Endothelial cell of umbilical vein (primary cell): Measurements from ENCODE around the gene DPH7. TPM values are rescaled to one million over a fixed set of nuclear protein-coding genes. Genes with fewer than 3 reads are reported as not detected.

ENCODE experiments used
- BruUV-seq: library from RNA; stranded (reverse); fragments of 400-500 nt; replicated peaks from 2 replicates; lab custom pipeline; 2021; lab: Mats Ljungman, UMichigan
- CTCF ChIA-PET: fragments of 300-600, 350-600 bp; sonication (Branson Sonifier 250); formaldehyde crosslinking; loops from one replicate; lab custom pipeline; 2021; ENCODE audit warnings: antibody characterized with exemption, inconsistent platforms; lab: Charles Lee
- POLR2A ChIA-PET: fragments of 300-600, 350-600 bp; sonication (Branson Sonifier 250); formaldehyde crosslinking; loops from one replicate; lab custom pipeline; 2021; ENCODE audit warnings: antibody characterized with exemption, inconsistent platforms; lab: Charles Lee
- DNase-seq: peaks from one replicate; pipeline ENCODE4 v3.0.0-alpha.2; 2011; ENCODE audit warnings: low read depth, low spot score
- FAIRE-seq: peaks from 2 replicates; lab custom pipeline; 2011; peaks lifted over from hg19 to GRCh38; lab: Jason Lieb, UNC
- H2AFZ ChIP-seq: 2 replicates; pipeline ENCODE4 v1.6.0; 2012; ENCODE audit warnings: low read depth, low read length, control low read depth, inconsistent platforms
- H3K27ac ChIP-seq: 2 replicates; pipeline ENCODE4 v1.5.1; 2011; ENCODE audit warnings: low read depth, mild to moderate bottlenecking, control low read depth, low read length, moderate library complexity; ENCODE audit not compliant: insufficient read depth
- H3K27me3 ChIP-seq, 2 experiments: 2 replicates each; pipeline versions ENCODE4 v1.6.0 to v1.6.1; 2011; ENCODE audit warnings: low read length in 2 of 2, mixed read lengths in 1 of 2; ENCODE audit not compliant: control insufficient read depth in 2 of 2, insufficient read depth in 2 of 2
- H3K36me3 ChIP-seq, 2 experiments: 2 replicates in 1 of 2; 3 replicates in 1 of 2; pipeline ENCODE4 v1.5.1; 2011; ENCODE audit warnings: low read length in 2 of 2, mild to moderate bottlenecking in 1 of 2, moderate library complexity in 1 of 2; ENCODE audit not compliant: control insufficient read depth in 2 of 2, insufficient read depth in 2 of 2; ENCODE audit errors: extremely low read depth in 1 of 2
- H3K4me1 ChIP-seq: 3 replicates; pipeline ENCODE4 v1.5.1; 2011; ENCODE audit warnings: mild to moderate bottlenecking, low read length; ENCODE audit not compliant: control insufficient read depth, insufficient read depth; ENCODE audit errors: extremely low read depth
- H3K4me2 ChIP-seq: 2 replicates; pipeline ENCODE4 v1.6.1; 2011; ENCODE audit warnings: low read length, control low read depth, mixed read lengths; ENCODE audit not compliant: insufficient read depth
- H3K4me3 ChIP-seq, 3 experiments: fragments of 200-600 bp in 1 of 3; sonication (generic), shearing (Covaris generic) in 1 of 3; replicated peaks in 1 of 3; 2 replicates each; pipeline ENCODE4 v1.5.1; 2011 to 2016; ENCODE audit warnings: control low read depth in 3 of 3, low read length in 3 of 3, mild to moderate bottlenecking in 2 of 3, inconsistent platforms in 1 of 3, low read depth in 1 of 3, moderate library complexity in 1 of 3; ENCODE audit not compliant: insufficient read depth in 1 of 3
- H3K79me2 ChIP-seq: 2 replicates; pipeline ENCODE4 v1.6.0; 2012; ENCODE audit warnings: low read length, inconsistent platforms; ENCODE audit not compliant: control insufficient read depth, insufficient read depth
- H3K9ac ChIP-seq: replicated peaks from 2 replicates; pipeline ENCODE3; 2011; ENCODE audit warnings: low read length, control low read depth; ENCODE audit not compliant: insufficient read depth; ENCODE audit errors: extremely low read depth
- H3K9me1 ChIP-seq: replicated peaks from 3 replicates; pipeline ENCODE4 v1.6.0; 2011; ENCODE audit warnings: mild to moderate bottlenecking, low read length; ENCODE audit not compliant: control insufficient read depth, insufficient read depth; ENCODE audit errors: extremely low read depth
- H3K9me3 ChIP-seq: replicated peaks from 2 replicates; pipeline ENCODE4 v1.5.1; 2012; ENCODE audit warnings: low read length, inconsistent platforms; ENCODE audit not compliant: control insufficient read depth, insufficient read depth
- H4K20me1 ChIP-seq: replicated peaks from 2 replicates; pipeline ENCODE3; 2011; ENCODE audit warnings: mild to moderate bottlenecking, low read length; ENCODE audit not compliant: control insufficient read depth, insufficient read depth; ENCODE audit errors: extremely low read depth
- CTCF ChIP-seq, 2 donors: IDR thresholded peaks; 1 replicate in 1 of 2; 2 replicates in 1 of 2; pipeline ENCODE4 v1.5.1; 2011; ENCODE audit warnings: low read length in 2 of 2, mild to moderate bottlenecking in 2 of 2, moderate library complexity in 2 of 2, control low read depth in 1 of 2, inconsistent platforms in 1 of 2, low read depth in 1 of 2; ENCODE audit not compliant: insufficient read depth in 1 of 2; ENCODE audit errors: extremely low read depth in 1 of 2
- EZH2 ChIP-seq: IDR thresholded peaks from 2 replicates; pipeline ENCODE4 v1.6.1; 2012; ENCODE audit warnings: borderline replicate concordance, low read depth, mild to moderate bottlenecking, moderate library complexity, low read length, inconsistent platforms; ENCODE audit not compliant: severe bottlenecking
- FOS ChIP-seq: IDR thresholded peaks from 2 replicates; pipeline ENCODE4 v1.6.1; 2011; ENCODE audit warnings: mild to moderate bottlenecking, low read length, moderate library complexity, borderline replicate concordance; ENCODE audit not compliant: insufficient read depth
- GATA2 ChIP-seq: IDR thresholded peaks from 2 replicates; pipeline ENCODE4 v1.7.0; 2011; ENCODE audit warnings: low read depth, mild to moderate bottlenecking, moderate library complexity, mixed read lengths, low read length; ENCODE audit not compliant: insufficient read length, insufficient read depth
- JUN ChIP-seq: IDR thresholded peaks from 2 replicates; pipeline ENCODE4 v1.6.1; 2011; ENCODE audit warnings: borderline replicate concordance, low read depth; ENCODE audit not compliant: insufficient read length, insufficient read depth
- MAX ChIP-seq: IDR thresholded peaks from 2 replicates; pipeline ENCODE4 v1.6.1; 2011; ENCODE audit not compliant: insufficient read depth, insufficient read length
- MYC ChIP-seq: IDR thresholded peaks from one replicate; pipeline ENCODE4 v1.6.1; 2011; ENCODE audit warnings: mild to moderate bottlenecking, low read depth, low read length
- POLR2A ChIP-seq: IDR thresholded peaks from 2 replicates; pipeline ENCODE4 v1.6.1; 2012; ENCODE audit warnings: low read depth, mild to moderate bottlenecking, control low read depth, low read length
- POLR2AphosphoS5 ChIP-seq: IDR thresholded peaks from 2 replicates; pipeline ENCODE4 v1.6.1; 2012; ENCODE audit warnings: low read depth, mild to moderate bottlenecking, control low read depth, low read length, moderate library complexity; ENCODE audit not compliant: insufficient read depth
- dilution Hi-C: fragments of 300-500 bp; cut with MboI; formaldehyde crosslinking; loops from one replicate; pipeline ENCODE4 v1.15.0; 2019; ENCODE audit warnings: low sequenced_read_pairs; ENCODE audit not compliant: extremely low pct_ligation_motif_present
- intact Hi-C: fragments of 100-400 bp; cut with micrococcal nuclease; formaldehyde crosslinking; loops from one replicate; pipeline ENCODE4 v1.10.0; 2022
- polyA plus RNA-seq, 4 experiments: library from polyadenylated mRNA; depleted of rRNA in 3 of 4; stranded (reverse) in 3 of 4; unstranded in 1 of 4; fragments of >200 nt; gene quantifications; 2 replicates each; pipeline versions ENCODE4 v1.2.1 to v1.2.3, GENCODE V29; 2011 to 2012; ENCODE audit warnings: missing spikeins in 1 of 4
- total RNA-seq: library from RNA; stranded (reverse); gene quantifications from 2 replicates; pipeline ENCODE4 v1.2.3, GENCODE V29; 2021

DPH7 gene
- total and polyA plus RNA-seq, 2 donors (not counting 3 experiments of a cell fraction or from before 2014, with no cell fraction given), result 41.8 to 43.2 TPM

- H3K9me1 ChIP-seq, result no peaks in the 10 kb centered on the region
- peaks cover 13 to 33% of the 10 kb centered on the region in 2 experiments for H3K36me3 ChIP-seq
- H3K9ac ChIP-seq, result no peak overlapping the region
- no peak overlapping the region for H2AFZ ChIP-seq
- FAIRE-seq (no peak), DNase-seq (no peak)
- H3K4me2 ChIP-seq, result no peak overlapping the region
- no peak for TF ChIP-seq CTCF (IDR thresholded peaks at IDR 0.05; ENCODE audit: extremely low read depth in 1 of 2, insufficient read depth in 1 of 2, low read depth in 1 of 2, low read length in 2 of 2)
- TF ChIP-seq MYC, result no peak
- no peak for TF ChIP-seq EZH2
- TF ChIP-seq MAX, result no peak
- TF ChIP-seq POLR2A, result no peak
- TF ChIP-seq FOS, result no peak
- no peak for TF ChIP-seq GATA2
- no peak for TF ChIP-seq POLR2AphosphoS5
- TF ChIP-seq JUN, result no peak
- H3K79me2 ChIP-seq, result peaks cover 18% of the 10 kb centered on the region
- dilution Hi-C loops (no loop called here), intact Hi-C loops (no loop called here)
- POLR2A ChIA-PET, result no interaction called here
- no peaks in the 10 kb centered on the region for H3K27me3 ChIP-seq
- H3K4me3 ChIP-seq, result no peak overlapping the region
- no TSS peak for BruUV-seq
- CTCF ChIA-PET, result interaction anchor here (2.4 kb wide), 1 partner anchor 9 kb away, joined by 15 read pairs; the partner anchor contains the start of gene DPH7
- no peaks in the 10 kb centered on the region for H3K9me3 ChIP-seq
- H3K27ac ChIP-seq, result no peak overlapping the region
- peaks cover 9% of the 10 kb centered on the region for H3K4me1 ChIP-seq
- H4K20me1 ChIP-seq, result no peaks in the 10 kb centered on the region
These were observed 9.6 kb upstream of the DPH7 start for GRCh38 chr9:137588311-137588710.
